H1 (cell line): ENCODE measurements around the gene DRD5. TPM values are rescaled to one million over a fixed set of nuclear protein-coding genes. Genes with fewer than 3 reads are reported as not detected.
"Not testable (repeated sequence)": the region's sequence is repeated elsewhere in the genome, so short reads cannot be mapped to it uniquely, and the experiment has no call there.

Source experiments
- CTCF ChIA-PET: fragments of 300-600 bp; sonication (Branson Sonifier 250); formaldehyde crosslinking; loops from one replicate; lab custom pipeline; 2021; ENCODE audit not compliant: partially characterized antibody; lab: Charles Lee
- POLR2A ChIA-PET: fragments of 300-600 bp; sonication (Branson Sonifier 250); formaldehyde crosslinking; loops from one replicate; lab custom pipeline; 2021; ENCODE audit warnings: inconsistent platforms; ENCODE audit not compliant: partially characterized antibody; lab: Charles Lee
- DNase-seq, 2 experiments: peaks; one replicate each; pipeline versions ENCODE4 v3.0.0 to v3.0.0-alpha.2; 2010 to 2022; ENCODE audit warnings: low spot score in 2 of 2, low read depth in 1 of 2, mixed read lengths in 1 of 2
- FAIRE-seq: peaks from 2 replicates; lab custom pipeline; 2011; peaks lifted over from hg19 to GRCh38; lab: Jason Lieb, UNC
- H2AFZ ChIP-seq: 2 replicates; pipeline ENCODE4 v1.8.1; 2012; ENCODE audit warnings: low read length, inconsistent platforms
- H2AK5ac ChIP-seq: 2 replicates; pipeline ENCODE4 v1.6.1; 2013; ENCODE audit warnings: low read depth, low read length
- H2BK120ac ChIP-seq: replicated peaks from 2 replicates; pipeline ENCODE3; 2013; ENCODE audit warnings: low read depth, low read length, inconsistent platforms
- H2BK12ac ChIP-seq: 2 replicates; pipeline ENCODE4 v1.6.1; 2013; ENCODE audit warnings: low read depth, low read length
- H2BK15ac ChIP-seq: 2 replicates; pipeline ENCODE4 v1.6.1; 2013; ENCODE audit warnings: low read length
- H2BK20ac ChIP-seq: 2 replicates; pipeline ENCODE4 v1.6.1; 2013; ENCODE audit warnings: low read length
- H2BK5ac ChIP-seq: 2 replicates; pipeline ENCODE4 v1.6.1; 2013; ENCODE audit warnings: low read depth, low read length
- H3K14ac ChIP-seq: 2 replicates; pipeline ENCODE4 v1.6.1; 2013; ENCODE audit warnings: inconsistent platforms; ENCODE audit not compliant: insufficient read length
- H3K18ac ChIP-seq: 2 replicates; pipeline ENCODE4 v1.6.1; 2013; ENCODE audit warnings: low read length; ENCODE audit errors: extremely low read depth
- H3K23ac ChIP-seq: 2 replicates; pipeline ENCODE4 v1.6.1; 2013; ENCODE audit warnings: inconsistent platforms; ENCODE audit not compliant: insufficient read length
- H3K23me2 ChIP-seq: 2 replicates; pipeline ENCODE4 v1.6.1; 2013; ENCODE audit warnings: low read depth, low read length
- H3K27ac ChIP-seq: 2 replicates; pipeline ENCODE4 v1.6.1; 2011; ENCODE audit warnings: low read depth, low read length, inconsistent platforms
- H3K27me3 ChIP-seq, 4 experiments: replicated peaks in 1 of 4; 1 replicate in 1 of 4; 2 replicates in 3 of 4; pipeline versions ENCODE4 v1.6.1 to v1.8.1; 2011 to 2013; ENCODE audit warnings: low read length in 3 of 4, mild to moderate bottlenecking in 3 of 4, inconsistent platforms in 2 of 4, mixed read lengths in 2 of 4, moderate library complexity in 1 of 4; ENCODE audit not compliant: control insufficient read depth in 3 of 4, insufficient read depth in 3 of 4; ENCODE audit errors: extremely low read depth in 1 of 4
- H3K36me3 ChIP-seq, 4 experiments: 2 replicates each; pipeline versions ENCODE4 v1.6.1 to v1.8.1; 2011 to 2013; ENCODE audit warnings: mild to moderate bottlenecking in 4 of 4, low read length in 3 of 4, moderate library complexity in 2 of 4, control low read depth in 1 of 4, inconsistent platforms in 1 of 4; ENCODE audit not compliant: insufficient read depth in 4 of 4, control insufficient read depth in 2 of 4
- H3K4ac ChIP-seq: replicated peaks from 2 replicates; pipeline ENCODE3; 2013; ENCODE audit warnings: low read length, low read depth, mixed read lengths, inconsistent platforms; ENCODE audit not compliant: insufficient read length
- H3K4me1 ChIP-seq, 4 experiments: replicated peaks in 1 of 4; 1 replicate in 1 of 4; 2 replicates in 3 of 4; pipeline versions ENCODE4 v1.6.1 to v1.8.1; 2011 to 2013; ENCODE audit warnings: low read length in 3 of 4, inconsistent platforms in 2 of 4, mixed read lengths in 1 of 4; ENCODE audit not compliant: insufficient read depth in 4 of 4, control insufficient read depth in 3 of 4
- H3K4me2 ChIP-seq, 2 experiments: 2 replicates each; pipeline versions ENCODE4 v1.6.1 to v1.8.1; 2011 to 2013; ENCODE audit warnings: low read depth in 2 of 2, low read length in 2 of 2, control low read depth in 1 of 2, inconsistent platforms in 1 of 2, mild to moderate bottlenecking in 1 of 2; ENCODE audit not compliant: insufficient read depth in 1 of 2
- H3K4me3 ChIP-seq, 4 experiments: fragments of 200-600, 300-600 bp in 1 of 4; sonication (generic), shearing (Covaris generic), sonication (Bioruptor Twin) in 1 of 4; 2 replicates each; pipeline versions ENCODE4 v1.5.1 to v1.8.1; 2011 to 2016; ENCODE audit warnings: low read length in 4 of 4, low read depth in 3 of 4, control low read depth in 2 of 4, inconsistent platforms in 2 of 4, mild to moderate bottlenecking in 2 of 4, mixed read lengths in 1 of 4, moderate library complexity in 1 of 4; ENCODE audit not compliant: insufficient read depth in 2 of 4; ENCODE audit errors: extremely low read depth in 1 of 4
- H3K56ac ChIP-seq: replicated peaks from 2 replicates; pipeline ENCODE3; 2013; ENCODE audit warnings: low read depth, mild to moderate bottlenecking, mixed read lengths, low read length, inconsistent platforms; ENCODE audit not compliant: insufficient read length
- H3K79me1 ChIP-seq: 2 replicates; pipeline ENCODE4 v1.6.1; 2013; ENCODE audit warnings: low read depth, low read length, control low read depth
- H3K79me2 ChIP-seq, 2 experiments: 2 replicates each; pipeline versions ENCODE4 v1.6.1 to v1.8.1; 2012 to 2013; ENCODE audit warnings: low read length in 2 of 2, mild to moderate bottlenecking in 2 of 2, inconsistent platforms in 1 of 2; ENCODE audit not compliant: insufficient read depth in 2 of 2, control insufficient read depth in 1 of 2
- H3K9ac ChIP-seq, 4 experiments: replicated peaks in 1 of 4; 1 replicate in 1 of 4; 2 replicates in 3 of 4; pipeline versions ENCODE4 v1.6.1 to v1.8.1; 2011 to 2013; ENCODE audit warnings: low read depth in 3 of 4, low read length in 3 of 4, control low read depth in 2 of 4, mild to moderate bottlenecking in 2 of 4, moderate library complexity in 2 of 4, inconsistent platforms in 1 of 4; ENCODE audit errors: extremely low read depth in 1 of 4
- H3K9me3 ChIP-seq, 2 experiments: 2 replicates each; pipeline versions ENCODE4 v1.6.1 to v1.8.1; 2012 to 2013; ENCODE audit warnings: mild to moderate bottlenecking in 2 of 2, moderate library complexity in 2 of 2, control low read depth in 1 of 2, inconsistent platforms in 1 of 2, low read depth in 1 of 2, low read length in 1 of 2, mixed read lengths in 1 of 2; ENCODE audit not compliant: insufficient read depth in 2 of 2
- H4K20me1 ChIP-seq, 2 experiments: replicated peaks in 1 of 2; 2 replicates each; pipeline versions ENCODE3 to v1.8.1; 2011 to 2013; ENCODE audit warnings: inconsistent platforms in 2 of 2, low read length in 2 of 2, mild to moderate bottlenecking in 1 of 2; ENCODE audit not compliant: insufficient read depth in 2 of 2, control insufficient read depth in 1 of 2
- H4K5ac ChIP-seq: 2 replicates; pipeline ENCODE4 v1.6.1; 2013; ENCODE audit warnings: low read length, low read depth, mixed read lengths, inconsistent platforms; ENCODE audit not compliant: insufficient read length
- H4K8ac ChIP-seq: 2 replicates; pipeline ENCODE4 v1.8.0; 2013; ENCODE audit warnings: mild to moderate bottlenecking, moderate library complexity, low read length, inconsistent platforms; ENCODE audit not compliant: insufficient read depth; ENCODE audit errors: extremely low read depth
- H4K91ac ChIP-seq: replicated peaks from 2 replicates; pipeline ENCODE3; 2013; ENCODE audit warnings: low read length, mixed read lengths, inconsistent platforms; ENCODE audit not compliant: insufficient read length
- CBX5 ChIP-seq: fragments of 300-800, 300-1000 bp; sonication (generic); IDR thresholded peaks from 2 replicates; pipeline ENCODE4 v1.7.1; 2016; ENCODE audit warnings: antibody characterized with exemption, low read length, low read depth
- WGBS, 2 experiments: shearing (Covaris generic) in 1 of 2; methylation state at CpG; one replicate each; pipeline versions ENCODE4 v1.1.6 to v1.1.7; 2013 to 2015; ENCODE audit warnings: low lambda C conversion rate in 2 of 2, mixed read lengths in 2 of 2, inconsistent platforms in 1 of 2, low coverage in 1 of 2, missing lambda C conversion rate in 1 of 2; ENCODE audit not compliant: insufficient replicate concordance in 2 of 2, insufficient coverage in 1 of 2, insufficient read length in 1 of 2; ENCODE audit errors: extremely low coverage in 1 of 2, missing lambda C conversion rate in 1 of 2; 5-methylcytosine and 5-hydroxymethylcytosine counted together
- polyA plus RNA-seq, 7 experiments: library from polyadenylated mRNA; depleted of rRNA in 3 of 7; stranded (reverse) in 5 of 7; unstranded in 2 of 7; fragments of >200 nt in 5 of 7; fragments of 200-250 nt in 2 of 7; gene quantifications; 1 replicate in 5 of 7; 2 replicates in 1 of 7; 4 replicates in 1 of 7; pipeline versions ENCODE4 v1.2.1 to v1.2.3, GENCODE V29; 2011 to 2013; ENCODE audit warnings: missing spikeins in 2 of 7, mixed read lengths in 2 of 7
- total RNA-seq: library from RNA; stranded (reverse); fragmentation: NEBNext Ultra II Directional; extraction: Animal tissue kit (Norgen Biotek cat#: 25700); gene quantifications from 2 replicates; pipeline ENCODE4 v1.2.1, GENCODE V29; 2021

Gene DRD5
- total and polyA plus RNA-seq, 2 of the 8 experiments (the other 6 are each of a cell fraction or from before 2014, with no cell fraction given): 0.11 to 0.21 TPM

- H4K20me1 ChIP-seq: no peaks in the 10 kb centered on the region
- no peak overlapping the region for H3K56ac ChIP-seq
- no peaks in the 10 kb centered on the region for H3K4me1 ChIP-seq
- no peak overlapping the region for H2BK12ac ChIP-seq
- no peak overlapping the region for H3K14ac ChIP-seq
- no peak overlapping the region for H3K4me2 ChIP-seq
- 92% methylated on average over 3 of the region's 3 CpGs; no CpG with 5 or more reads in 1 of the 2 experiments for WGBS, 2 experiments
- no peak for TF ChIP-seq CBX5
- H2BK15ac ChIP-seq: no peak overlapping the region
- H3K79me2 ChIP-seq: no peaks in the 10 kb centered on the region
- H3K9ac ChIP-seq: no peak overlapping the region
- H3K4me3 ChIP-seq: no peak overlapping the region
- no peaks in the 10 kb centered on the region for H3K79me1 ChIP-seq
- H2BK120ac ChIP-seq: no peak overlapping the region
- H4K8ac ChIP-seq: no peak overlapping the region
- H3K27me3 ChIP-seq: no peaks in the 10 kb centered on the region; a peak in 1 of 7 replicates
- H3K27ac ChIP-seq: no peak overlapping the region
- 0 out of 4 replicates have a peak, but pooled peaks cover 0 to 2% of the 10 kb centered on the region in 2 experiments for H3K9me3 ChIP-seq
- H3K23me2 ChIP-seq: no peaks in the 10 kb centered on the region
- ChIA-PET POLR2A (no interaction called here), CTCF (interaction anchor here (1.0 kb wide), 1 partner anchor 10 kb away, joined by 3 read pairs; no protein-coding TSS in a partner anchor)
- H2AFZ ChIP-seq: no peak overlapping the region
- no peak overlapping the region for H2BK20ac ChIP-seq
- H4K5ac ChIP-seq: no peak overlapping the region
- H3K18ac ChIP-seq: no peak overlapping the region
- H3K4ac ChIP-seq: no peak overlapping the region
- DNase-seq: no peak
- no peak overlapping the region for H4K91ac ChIP-seq
- no peak overlapping the region for H2BK5ac ChIP-seq
- no peak overlapping the region for H3K23ac ChIP-seq
- no peaks in the 10 kb centered on the region for H3K36me3 ChIP-seq
- no peak for FAIRE-seq
- no peak overlapping the region for H2AK5ac ChIP-seq
Observed at GRCh38 chr4:9792381-9792780, 10.9 kb downstream of the DRD5 start.

DNA sequence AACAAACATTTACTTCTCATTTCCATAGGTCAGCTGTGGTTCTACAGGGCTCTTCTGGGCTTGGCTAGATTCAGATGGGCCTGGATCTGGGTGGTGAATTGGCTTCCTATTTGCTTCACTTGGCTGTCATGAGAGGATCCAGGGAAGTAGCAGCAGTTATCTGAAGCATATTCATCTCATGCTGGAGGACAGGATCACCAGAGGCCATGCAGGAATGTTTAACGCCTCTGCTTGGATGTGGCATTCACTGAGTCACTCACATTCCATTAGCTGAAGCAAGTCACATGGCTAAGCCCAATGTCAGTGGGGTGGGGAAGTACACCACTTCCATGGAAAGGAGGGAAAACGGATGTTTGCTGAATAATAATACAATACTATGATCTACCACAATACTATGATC is 15.2 kb downstream of the DRD5 start:
- H4K91ac ChIP-seq, H2BK12ac ChIP-seq, H3K4ac ChIP-seq, POLR2A ChIA-PET, CTCF ChIA-PET, H3K23me2 ChIP-seq, H4K5ac ChIP-seq, H3K18ac ChIP-seq, H3K9me3 ChIP-seq, H2BK5ac ChIP-seq, H3K79me1 ChIP-seq, H3K36me3 ChIP-seq, H3K79me2 ChIP-seq, FAIRE-seq, H2AK5ac ChIP-seq, DNase-seq, H3K9ac ChIP-seq, H3K4me2 ChIP-seq, H4K20me1 ChIP-seq, H4K8ac ChIP-seq, H3K27ac ChIP-seq, H3K56ac ChIP-seq, H2AFZ ChIP-seq, H3K27me3 ChIP-seq, H2BK120ac ChIP-seq, H3K4me1 ChIP-seq, H2BK20ac ChIP-seq, H2BK15ac ChIP-seq, H3K14ac ChIP-seq, H3K4me3 ChIP-seq, H3K23ac ChIP-seq: not testable (repeated sequence)
- WGBS, 2 experiments: 50% methylated on average over 2 of the region's 2 CpGs; no CpG with 5 or more reads in 1 of the 2 experiments
